ENCODE data around the gene NATD1. TPM values are rescaled to one million over a fixed set of nuclear protein-coding genes. Genes with fewer than 3 reads are reported as not detected.
A peak's percentile ranks its signal among the peaks of the same experiment; 100 is the strongest.

The NATD1 gene
- total RNA-seq, 1 experiment from 2014 or later = 3.1 TPM

DNA sequence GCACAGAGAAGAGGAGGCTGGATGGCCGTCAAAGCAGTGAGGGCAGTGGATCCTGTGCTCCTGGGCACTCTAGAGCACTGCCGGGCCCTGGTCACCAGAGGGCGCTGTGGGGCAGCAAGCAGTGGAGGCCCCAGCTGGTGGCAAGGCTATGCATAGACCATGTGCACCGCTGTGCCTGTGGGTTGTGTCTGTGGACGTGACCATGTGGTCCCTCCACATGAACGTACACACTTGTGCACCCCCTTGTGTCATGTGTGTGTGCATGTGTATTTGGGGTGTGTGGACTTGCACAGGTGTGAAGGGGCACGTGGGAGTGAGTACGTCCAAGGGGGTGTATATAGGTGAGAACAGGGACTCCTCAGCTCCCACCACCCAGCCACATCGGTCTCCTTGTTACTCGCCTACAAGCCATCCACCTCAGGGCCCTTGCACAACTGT, 26.9 kb upstream of the NATD1 start (continued):
- TF ChIP-seq EZH2phosphoT487 (IDR thresholded peaks at IDR 0.05; ENCODE audit: borderline replicate concordance) (no peak), FOSL1 (IDR thresholded peaks at IDR 0.05; ENCODE audit: low read depth) (no peak), EGR1 (IDR thresholded peaks at IDR 0.05; ENCODE audit: low read depth) (no peak), CEBPB (IDR thresholded peaks at IDR 0.05; ENCODE audit: low read depth) (no peak), SRF (IDR thresholded peaks at IDR 0.05; ENCODE audit: low read depth) (no peak)
- TF ChIP-seq, protein P1, sequence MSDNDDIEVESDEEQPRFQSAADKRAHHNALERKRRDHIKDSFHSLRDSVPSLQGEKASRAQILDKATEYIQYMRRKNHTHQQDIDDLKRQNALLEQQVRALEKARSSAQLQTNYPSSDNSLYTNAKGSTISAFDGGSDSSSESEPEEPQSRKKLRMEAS (IDR thresholded peaks at IDR 0.05) = peak; percentile 93

DNA sequence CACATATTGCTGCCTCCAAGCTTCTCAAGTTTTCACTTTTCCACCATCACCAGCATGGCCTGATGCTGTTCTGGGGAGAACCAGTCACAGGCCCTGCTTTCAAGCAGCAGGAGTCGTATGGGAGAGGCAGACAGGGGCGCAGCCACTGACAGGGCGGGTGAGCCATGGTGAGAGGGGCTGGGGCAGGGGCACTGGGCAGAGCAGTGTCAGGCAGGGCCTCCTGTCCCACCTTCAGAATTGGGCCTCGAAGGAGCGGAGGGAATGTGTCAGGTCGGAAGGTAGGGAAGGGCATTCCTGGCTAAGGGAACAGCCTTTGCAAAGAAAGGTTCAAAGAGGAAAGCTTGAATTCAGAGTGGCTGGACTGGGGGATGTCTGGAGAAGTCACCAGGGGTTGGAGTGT, 26.4 kb upstream of the NATD1 start:
- CTCF ChIA-PET = interaction anchor here (0.8 to 1.9 kb wide), 9 partner anchors 8 to 236 kb away, joined by 3 to 7 read pairs (median 5); partner anchors contain the start of gene USP22
- Histone ChIP-seq H3K4me2 (ENCODE audit: low read length) (no peak overlapping the region), H3K9me3 (ENCODE audit: control insufficient read depth in 1 of 2, insufficient read depth in 1 of 2, low read depth in 1 of 2, low read length in 2 of 2) (no peaks in the 10 kb centered on the region), H3K4me3 (replicated peaks in 1 of 2; ENCODE audit: low read depth in 1 of 2, low read length in 2 of 2) (no peak overlapping the region), H3K27ac (ENCODE audit: low read depth, low read length) (no peak overlapping the region), H2AFZ (ENCODE audit: low read depth, low read length, poor library complexity, severe bottlenecking) (peak overlapping the region; percentile 52), H4K20me1 (ENCODE audit: insufficient read depth) (no peaks in the 10 kb centered on the region), H3K27me3 (ENCODE audit: insufficient read depth, low read length) (no peaks in the 10 kb centered on the region), H3K79me2 (ENCODE audit: insufficient read depth, low read length) (peaks cover under 1% of the 10 kb centered on the region; the same call in 1 of the 2 replicates), H3K36me3 (ENCODE audit: control insufficient read depth in 1 of 2, insufficient read depth in 2 of 2, low read length in 2 of 2) (no peaks in the 10 kb centered on the region), H3K4me1 (ENCODE audit: control insufficient read depth in 1 of 2, insufficient read depth in 2 of 2, low read length in 2 of 2) (peaks cover 46 to 78% of the 10 kb centered on the region in 2 experiments), H3K9me2 (ENCODE audit: insufficient read depth) (no peaks in the 10 kb centered on the region), H3K9ac (ENCODE audit: low read length) (no peak overlapping the region)
- POLR2A ChIA-PET = interaction anchor here (0.6 kb wide), 1 partner anchor 60 kb away, joined by 3 read pairs; no protein-coding TSS in a partner anchor
- DNase-seq (ENCODE audit: low read depth, low spot score) = no peak
- RAD21 ChIA-PET (ENCODE audit: low non-redundant PET in 1 of 2, low total read pairs in 2 of 2, uncharacterized antibody in 2 of 2, unreplicated experiment in 2 of 2) = no interaction called here
- no peak for TF ChIP-seq EZH2 (IDR thresholded peaks at IDR 0.05)
- TF ChIP-seq, protein P2, sequence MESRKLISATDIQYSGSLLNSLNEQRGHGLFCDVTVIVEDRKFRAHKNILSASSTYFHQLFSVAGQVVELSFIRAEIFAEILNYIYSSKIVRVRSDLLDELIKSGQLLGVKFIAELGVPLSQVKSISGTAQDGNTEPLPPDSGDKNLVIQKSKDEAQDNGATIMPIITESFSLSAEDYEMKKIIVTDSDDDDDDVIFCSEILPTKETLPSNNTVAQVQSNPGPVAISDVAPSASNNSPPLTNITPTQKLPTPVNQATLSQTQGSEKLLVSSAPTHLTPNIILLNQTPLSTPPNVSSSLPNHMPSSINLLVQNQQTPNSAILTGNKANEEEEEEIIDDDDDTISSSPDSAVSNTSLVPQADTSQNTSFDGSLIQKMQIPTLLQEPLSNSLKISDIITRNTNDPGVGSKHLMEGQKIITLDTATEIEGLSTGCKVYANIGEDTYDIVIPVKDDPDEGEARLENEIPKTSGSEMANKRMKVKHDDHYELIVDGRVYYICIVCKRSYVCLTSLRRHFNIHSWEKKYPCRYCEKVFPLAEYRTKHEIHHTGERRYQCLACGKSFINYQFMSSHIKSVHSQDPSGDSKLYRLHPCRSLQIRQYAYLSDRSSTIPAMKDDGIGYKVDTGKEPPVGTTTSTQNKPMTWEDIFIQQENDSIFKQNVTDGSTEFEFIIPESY (IDR thresholded peaks at IDR 0.05; ENCODE audit: extremely low read depth, insufficient replicate concordance, low read length) = no peak
- no peak for TF ChIP-seq ELF1 (IDR thresholded peaks at IDR 0.05; ENCODE audit: borderline replicate concordance, low read depth)
- no peak for TF ChIP-seq RAD21 (IDR thresholded peaks at IDR 0.05; ENCODE audit: low read depth)
- TF ChIP-seq POLR2AphosphoS5 (IDR thresholded peaks at IDR 0.05; ENCODE audit: low read depth, low read length) = no peak
- BruUV-seq (replicated peaks) = no TSS peak
- intact Hi-C loops (cut with micrococcal nuclease) = no loop called here
- no peak for ATAC-seq
